ENCODE results near the gene PI16.

DNA sequence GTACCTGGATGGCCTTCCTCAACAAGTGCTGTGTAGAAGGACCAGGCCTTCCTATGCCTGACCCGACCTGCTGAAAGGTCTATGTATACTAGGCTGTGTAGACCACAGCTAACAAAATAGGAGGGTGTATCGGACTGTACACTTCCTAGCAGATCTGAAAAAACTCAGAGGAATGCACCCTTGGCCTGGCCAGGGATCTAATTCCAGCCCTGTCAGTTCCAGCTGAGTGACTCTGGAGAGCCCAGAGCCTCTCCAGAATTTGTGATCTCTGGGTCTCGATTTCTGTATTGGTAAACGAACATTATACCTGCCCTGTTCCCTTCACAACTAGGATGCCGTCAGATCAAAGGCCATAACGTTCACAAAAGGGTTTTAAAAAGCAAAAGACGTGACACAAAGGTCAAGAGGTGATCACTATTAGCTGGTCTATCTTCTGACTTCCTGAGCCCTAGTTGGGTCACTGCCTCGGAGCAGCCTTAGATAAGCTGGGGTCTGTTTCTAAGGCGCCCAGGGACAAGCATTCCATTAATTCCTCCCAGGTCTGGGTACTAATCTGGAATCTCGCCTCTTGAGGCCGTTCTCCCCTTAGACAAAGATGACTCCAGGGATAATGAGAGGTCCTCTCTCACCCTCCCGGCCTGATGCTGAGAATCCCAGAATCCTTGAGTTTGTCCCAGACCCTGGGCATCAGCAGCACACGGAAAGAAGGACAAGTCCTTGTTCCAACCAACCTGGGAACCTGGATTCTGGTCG lies 17.6 kb downstream of the PI16 start:
- TF ChIP-seq, protein P1, sequence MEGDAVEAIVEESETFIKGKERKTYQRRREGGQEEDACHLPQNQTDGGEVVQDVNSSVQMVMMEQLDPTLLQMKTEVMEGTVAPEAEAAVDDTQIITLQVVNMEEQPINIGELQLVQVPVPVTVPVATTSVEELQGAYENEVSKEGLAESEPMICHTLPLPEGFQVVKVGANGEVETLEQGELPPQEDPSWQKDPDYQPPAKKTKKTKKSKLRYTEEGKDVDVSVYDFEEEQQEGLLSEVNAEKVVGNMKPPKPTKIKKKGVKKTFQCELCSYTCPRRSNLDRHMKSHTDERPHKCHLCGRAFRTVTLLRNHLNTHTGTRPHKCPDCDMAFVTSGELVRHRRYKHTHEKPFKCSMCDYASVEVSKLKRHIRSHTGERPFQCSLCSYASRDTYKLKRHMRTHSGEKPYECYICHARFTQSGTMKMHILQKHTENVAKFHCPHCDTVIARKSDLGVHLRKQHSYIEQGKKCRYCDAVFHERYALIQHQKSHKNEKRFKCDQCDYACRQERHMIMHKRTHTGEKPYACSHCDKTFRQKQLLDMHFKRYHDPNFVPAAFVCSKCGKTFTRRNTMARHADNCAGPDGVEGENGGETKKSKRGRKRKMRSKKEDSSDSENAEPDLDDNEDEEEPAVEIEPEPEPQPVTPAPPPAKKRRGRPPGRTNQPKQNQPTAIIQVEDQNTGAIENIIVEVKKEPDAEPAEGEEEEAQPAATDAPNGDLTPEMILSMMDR (conservative IDR thresholded peaks at IDR 0.05 in 1 of 2, IDR thresholded peaks at IDR 0.05 in 1 of 2; ENCODE audit: extremely low read depth in 1 of 2, insufficient read depth in 1 of 2, low read depth in 1 of 2, low read length in 2 of 2): no peak
- no peak for TF ChIP-seq EZH2 (IDR thresholded peaks at IDR 0.05; ENCODE audit: borderline replicate concordance, low read length)
